HepG2 (cell line): ENCODE measurements around the gene TFE3. TPM values are rescaled to one million over a fixed set of nuclear protein-coding genes. Genes with fewer than 3 reads are reported as not detected.

Experiments
- ATAC-seq: fragments of 200-7000 bp; cut with Tn5 transposase; 3 replicates; pipeline ENCODE4 v1.9.1; 2020; ENCODE audit warnings: mild to moderate bottlenecking, moderate library complexity
- BruUV-seq: library from RNA; stranded (reverse); fragments of 400-500 nt; replicated peaks from 2 replicates; lab custom pipeline; 2021; lab: Mats Ljungman, UMichigan
- CTCF ChIA-PET: fragments of 300-600 bp; formaldehyde crosslinking; extraction: SDS; loops from one replicate; lab custom pipeline; 2021; ENCODE audit warnings: low total read pairs, inconsistent platforms, low intra/inter-chr PET ratio; lab: Yijun Ruan, JAX
- POLR2A ChIA-PET: fragments of 350-600 bp; sonication (Branson Sonifier 250); formaldehyde crosslinking; loops from one replicate; lab custom pipeline; 2020; ENCODE audit warnings: antibody characterized with exemption, inconsistent platforms; lab: Yijun Ruan, JAX
- DNase-seq: peaks from one replicate; pipeline ENCODE4 v3.0.0-alpha.2; 2015; ENCODE audit warnings: low spot score
- FAIRE-seq: peaks from 3 replicates; lab custom pipeline; 2011; peaks lifted over from hg19 to GRCh38; lab: Jason Lieb, UNC
- H2AFZ ChIP-seq: one replicate; pipeline ENCODE4 v1.6.1; 2011; ENCODE audit warnings: low read length, inconsistent platforms
- H3K27ac ChIP-seq: fragments of 300-600 bp; 3 replicates; pipeline ENCODE4 v1.8.0; 2011; ENCODE audit warnings: mixed run types, mild to moderate bottlenecking, mixed read lengths, low read length, inconsistent platforms; ENCODE audit not compliant: insufficient read depth; ENCODE audit errors: extremely low read length
- H3K27me3 ChIP-seq, 2 experiments: fragments of 200-600 bp in 1 of 2; 2 replicates in 1 of 2; 3 replicates in 1 of 2; pipeline versions ENCODE4 v1.6.0 to v1.8.0; 2011; ENCODE audit warnings: low read length in 2 of 2, mild to moderate bottlenecking in 2 of 2, moderate library complexity in 2 of 2, inconsistent platforms in 1 of 2; ENCODE audit not compliant: insufficient read depth in 2 of 2, control insufficient read depth in 1 of 2
- H3K36me3 ChIP-seq, 2 experiments: fragments of 200-600 bp in 1 of 2; replicated peaks in 1 of 2; 2 replicates in 1 of 2; 3 replicates in 1 of 2; pipeline versions ENCODE4 v1.5.1 to v1.8.0; 2011; ENCODE audit warnings: low read length in 2 of 2, inconsistent platforms in 1 of 2; ENCODE audit not compliant: insufficient read depth in 2 of 2, control insufficient read depth in 1 of 2
- H3K4me1 ChIP-seq: 2 replicates; pipeline ENCODE4 v1.5.1; 2012; ENCODE audit warnings: low read length, inconsistent platforms; ENCODE audit not compliant: insufficient read depth
- H3K4me2 ChIP-seq: 2 replicates; pipeline ENCODE4 v1.6.0; 2011; ENCODE audit warnings: low read depth, low read length, inconsistent platforms
- H3K4me3 ChIP-seq, 3 experiments: fragments of 200-600 bp in 1 of 3; sonication (generic), shearing (Covaris generic) in 1 of 3; replicated peaks in 1 of 3; 2 replicates each; pipeline ENCODE4 v1.5.1; 2011 to 2016; ENCODE audit warnings: low read length in 3 of 3, inconsistent platforms in 2 of 3, low read depth in 2 of 3, mild to moderate bottlenecking in 2 of 3, control low read depth in 1 of 3, mixed read lengths in 1 of 3; ENCODE audit not compliant: insufficient read depth in 1 of 3
- H3K79me2 ChIP-seq: one replicate; pipeline ENCODE4 v1.6.1; 2011; ENCODE audit warnings: low read length, inconsistent platforms; ENCODE audit not compliant: insufficient read depth
- H3K9ac ChIP-seq: 2 replicates; pipeline ENCODE4 v1.6.0; 2011; ENCODE audit warnings: mild to moderate bottlenecking, low read depth, low read length, inconsistent platforms; ENCODE audit not compliant: insufficient read depth
- H3K9me3 ChIP-seq: 2 replicates; pipeline ENCODE4 v1.5.1; 2012; ENCODE audit warnings: mild to moderate bottlenecking, low read length
- H4K20me1 ChIP-seq: 2 replicates; pipeline ENCODE4 v1.6.0; 2011; ENCODE audit warnings: inconsistent platforms, mild to moderate bottlenecking, low read length, moderate library complexity; ENCODE audit not compliant: insufficient read depth
- AGO2 ChIP-seq: fragments of 200-400 bp; formaldehyde crosslinking; optimal IDR thresholded peaks from 2 replicates; pipeline ENCODE3; 2017; ENCODE audit warnings: mild to moderate bottlenecking, low read depth, low read length, moderate library complexity
- KLF16 ChIP-seq, 2 experiments: sonication (generic) in 1 of 2; formaldehyde crosslinking in 1 of 2; IDR thresholded peaks; 2 replicates each; pipeline versions ENCODE4 v1.6.1 to v1.8.0; 2016 to 2023; ENCODE audit warnings: missing genetic modification reagents in 2 of 2, missing compliant biosample characterization in 1 of 2
- RBFOX2 ChIP-seq: fragments of 200-400 bp; formaldehyde crosslinking; IDR thresholded peaks from 2 replicates; pipeline ENCODE4 v1.6.1; 2017; ENCODE audit warnings: low read depth, mild to moderate bottlenecking, low read length
- ZNF574 ChIP-seq: sonication (generic); formaldehyde crosslinking; IDR thresholded peaks from 2 replicates; pipeline ENCODE4 v1.4.0; 2020; ENCODE audit warnings: missing genetic modification reagents
- WGBS: methylation state at CpG from one replicate; pipeline ENCODE4 v1.1.6; 2017; ENCODE audit warnings: low lambda C conversion rate; 5-methylcytosine and 5-hydroxymethylcytosine counted together
- in situ Hi-C: cut with HindIII; loops from 2 replicates; pipeline ENCODE4 v1.10.0; 2017; ENCODE audit warnings: low pct_unique_long_range_greater_than_20kb; ENCODE audit not compliant: extremely low pct_ligation_motif_present
- intact Hi-C: fragments of 100-400 bp; cut with micrococcal nuclease; formaldehyde crosslinking; loops from one replicate; pipeline ENCODE4 v1.10.0; 2022; ENCODE audit not compliant: unreplicated experiment
- polyA plus RNA-seq, 8 experiments: library from polyadenylated mRNA; depleted of rRNA in 3 of 8; stranded (reverse) in 7 of 8; unstranded in 1 of 8; fragments of >200 nt; fragmentation: Illumina TruSeq in 4 of 8; extraction: Trizol in 4 of 8; gene quantifications; 2 replicates each; pipeline versions ENCODE4 v1.2.1 to v1.2.3, GENCODE V29; 2011 to 2016; ENCODE audit warnings: low read depth in 4 of 8, missing spikeins in 1 of 8, mixed read lengths in 1 of 8; ENCODE audit not compliant: insufficient read depth in 1 of 8
- total RNA-seq, 5 experiments: library from RNA; depleted of rRNA; stranded (reverse); fragments of >200 nt; fragmentation: Illumina TruSeq; extraction: Trizol; gene quantifications; 2 replicates each; pipeline ENCODE4 v1.2.3, GENCODE V29; 2016; ENCODE audit warnings: low read depth in 1 of 5

Gene TFE3
- total and polyA plus RNA-seq, 2 of the 13 experiments (the other 11 are each of a cell fraction or from before 2014, with no cell fraction given): 8.3 to 12.3 TPM

- Histone ChIP-seq H3K4me3 (no peak within 1 kb of the TSS), H3K4me2 (no peak within 1 kb of the TSS), H2AFZ (no peak within 1 kb of the TSS), H3K9me3 (no peaks in the 10 kb centered on the region), H3K27ac (no peak within 1 kb of the TSS), H3K36me3 (peaks cover 2 to 7% of the 10 kb centered on the region in 2 experiments; a peak in 2 of 5 replicates), H3K79me2 (peaks cover 2% of the 10 kb centered on the region), H4K20me1 (no peaks in the 10 kb centered on the region), H3K27me3 (no peaks in the 10 kb centered on the region), H3K4me1 (peaks cover 3% of the 10 kb centered on the region; the same call in 1 of the 2 replicates), H3K9ac (no peak within 1 kb of the TSS)
- in situ Hi-C loops (no loop called here), intact Hi-C loops (no loop called here)
- FAIRE-seq (no peak), DNase-seq (no peak), ATAC-seq (no peak)
- TF ChIP-seq ZNF574 (CRISPR knock-in tag) (no peak), KLF16 (CRISPR knock-in tag; IDR thresholded peaks at IDR 0.05) (no peak), AGO2 (peak; percentile 60), RBFOX2 (peak; percentile 60)
- POLR2A ChIA-PET: no interaction called here
- CTCF ChIA-PET: no interaction called here
- WGBS: 95% methylated on average over 14 of the region's 61 CpGs
- BruUV-seq: no TSS peak
Measured at GRCh38 chrX:49073601-49074575, 30.7 kb upstream of the TFE3 start, which contains the start of gene PRAF2. TSS of gene PRAF2 (minus strand) at chrX:49074002. CDS start at chrX:49073987, 15 bp downstream.
